ENCODE data around the gene ZNF579. TPM values are rescaled to one million over a fixed set of nuclear protein-coding genes. Genes with fewer than 3 reads are reported as not detected.

Gene ZNF579
- total and polyA plus RNA-seq, 2 donors (not counting 3 experiments of a cell fraction or from before 2014, with no cell fraction given), result 11.6 to 15.7 TPM

DNA sequence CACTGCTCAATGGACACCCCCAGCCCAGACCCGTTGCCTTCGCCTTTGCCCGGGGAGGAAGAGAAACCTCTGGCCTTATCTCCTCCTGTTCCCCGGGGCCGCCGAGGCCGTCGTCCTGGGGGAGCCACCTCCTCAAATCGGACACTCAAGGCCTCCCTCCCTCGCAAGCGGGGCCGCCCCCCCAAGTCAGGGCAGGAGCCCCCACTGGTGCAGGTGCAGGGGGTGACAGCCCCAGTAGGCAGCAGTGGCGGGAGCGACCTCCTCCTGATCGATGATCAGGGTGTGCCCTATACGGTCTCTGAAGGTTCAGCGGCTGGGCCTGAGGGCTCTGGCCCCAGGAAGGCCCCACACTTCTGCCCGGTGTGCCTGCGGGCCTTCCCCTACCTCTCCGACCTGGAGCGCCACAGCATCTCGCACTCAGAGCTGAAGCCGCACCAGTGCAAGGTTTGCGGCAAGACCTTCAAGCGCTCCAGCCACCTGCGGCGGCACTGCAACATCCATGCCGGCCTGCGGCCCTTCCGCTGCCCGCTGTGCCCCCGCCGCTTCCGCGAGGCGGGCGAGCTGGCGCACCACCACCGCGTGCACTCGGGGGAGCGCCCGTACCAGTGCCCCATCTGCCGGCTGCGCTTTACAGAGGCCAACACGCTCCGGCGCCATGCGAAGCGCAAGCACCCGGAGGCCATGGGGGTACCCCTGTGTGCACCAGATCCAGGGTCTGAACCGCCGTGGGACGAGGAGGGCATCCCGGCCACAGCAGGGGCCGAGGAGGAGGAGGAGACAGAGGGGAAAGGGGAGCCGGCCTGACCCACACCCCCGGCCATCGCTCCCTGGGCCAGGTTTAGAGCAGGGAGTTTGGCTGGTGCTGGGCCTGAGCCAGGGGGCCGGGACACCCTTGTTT, 21.7 kb upstream of the ZNF579 start:
- Histone ChIP-seq H3K4me2 (ENCODE audit: insufficient read depth, low read length) (no peak overlapping the region), H3K36me3 (ENCODE audit: control insufficient read depth in 2 of 2, extremely low read depth in 1 of 2, insufficient read depth in 2 of 2, low read length in 2 of 2) (peaks cover 0 to 2% of the 10 kb centered on the region in 2 experiments), H3K79me2 (ENCODE audit: control insufficient read depth, insufficient read depth, low read length) (peaks cover 10% of the 10 kb centered on the region), H3K27me3 (ENCODE audit: control insufficient read depth in 2 of 2, insufficient read depth in 2 of 2, low read length in 2 of 2) (no peaks in the 10 kb centered on the region), H3K9ac (replicated peaks; ENCODE audit: extremely low read depth, insufficient read depth, low read length) (no peak overlapping the region), H3K9me3 (replicated peaks; ENCODE audit: control insufficient read depth, insufficient read depth, low read length) (no peaks in the 10 kb centered on the region), H3K9me1 (replicated peaks; ENCODE audit: control insufficient read depth, extremely low read depth, insufficient read depth, low read length) (no peaks in the 10 kb centered on the region), H3K27ac (ENCODE audit: insufficient read depth, low read depth, low read length) (no peak overlapping the region), H3K4me1 (ENCODE audit: control insufficient read depth, extremely low read depth, insufficient read depth, low read length) (peaks cover 21% of the 10 kb centered on the region), H2AFZ (ENCODE audit: low read depth, low read length) (no peak overlapping the region), H4K20me1 (replicated peaks; ENCODE audit: control insufficient read depth, extremely low read depth, insufficient read depth, low read length) (no peaks in the 10 kb centered on the region), H3K4me3 (replicated peaks in 1 of 3; ENCODE audit: insufficient read depth in 1 of 3, low read depth in 1 of 3, low read length in 3 of 3) (no peak overlapping the region)
- ChIA-PET POLR2A (no interaction called here), CTCF (interaction anchor here (1.2 kb wide), 1 partner anchor 99 kb away, joined by 3 read pairs; no protein-coding TSS in a partner anchor)
- dilution Hi-C loops (cut with MboI; ENCODE audit: extremely low pct_ligation_motif_present, low sequenced_read_pairs) (loop anchor here (10.0 kb wide), 1 partner anchor 88 kb away; no protein-coding TSS in a partner anchor), intact Hi-C loops (cut with micrococcal nuclease) (loop anchor here (10.0 kb wide), 2 partner anchors 218 to 348 kb away; partner anchors contain the start of genes PPP6R1, RPL28 and TMEM238)
- FAIRE-seq, result no peak
- no TSS peak for BruUV-seq (replicated peaks)
- no peak for DNase-seq (ENCODE audit: low read depth, low spot score)
- TF ChIP-seq, protein P1, sequence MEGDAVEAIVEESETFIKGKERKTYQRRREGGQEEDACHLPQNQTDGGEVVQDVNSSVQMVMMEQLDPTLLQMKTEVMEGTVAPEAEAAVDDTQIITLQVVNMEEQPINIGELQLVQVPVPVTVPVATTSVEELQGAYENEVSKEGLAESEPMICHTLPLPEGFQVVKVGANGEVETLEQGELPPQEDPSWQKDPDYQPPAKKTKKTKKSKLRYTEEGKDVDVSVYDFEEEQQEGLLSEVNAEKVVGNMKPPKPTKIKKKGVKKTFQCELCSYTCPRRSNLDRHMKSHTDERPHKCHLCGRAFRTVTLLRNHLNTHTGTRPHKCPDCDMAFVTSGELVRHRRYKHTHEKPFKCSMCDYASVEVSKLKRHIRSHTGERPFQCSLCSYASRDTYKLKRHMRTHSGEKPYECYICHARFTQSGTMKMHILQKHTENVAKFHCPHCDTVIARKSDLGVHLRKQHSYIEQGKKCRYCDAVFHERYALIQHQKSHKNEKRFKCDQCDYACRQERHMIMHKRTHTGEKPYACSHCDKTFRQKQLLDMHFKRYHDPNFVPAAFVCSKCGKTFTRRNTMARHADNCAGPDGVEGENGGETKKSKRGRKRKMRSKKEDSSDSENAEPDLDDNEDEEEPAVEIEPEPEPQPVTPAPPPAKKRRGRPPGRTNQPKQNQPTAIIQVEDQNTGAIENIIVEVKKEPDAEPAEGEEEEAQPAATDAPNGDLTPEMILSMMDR (IDR thresholded peaks at IDR 0.05; ENCODE audit: extremely low read depth in 1 of 2, insufficient read depth in 1 of 2, low read depth in 1 of 2, low read length in 2 of 2), result no peak
- TF ChIP-seq JUN (IDR thresholded peaks at IDR 0.05; ENCODE audit: borderline replicate concordance, insufficient read depth, insufficient read length, low read depth) (no peak), POLR2A (IDR thresholded peaks at IDR 0.05; ENCODE audit: low read depth, low read length) (no peak), FOS (IDR thresholded peaks at IDR 0.05; ENCODE audit: borderline replicate concordance, insufficient read depth, low read length) (no peak), EZH2 (IDR thresholded peaks at IDR 0.05; ENCODE audit: borderline replicate concordance, low read depth, low read length, severe bottlenecking) (no peak), POLR2AphosphoS5 (IDR thresholded peaks at IDR 0.05; ENCODE audit: insufficient read depth, low read depth, low read length) (no peak), GATA2 (IDR thresholded peaks at IDR 0.05; ENCODE audit: insufficient read depth, insufficient read length, low read depth, low read length) (no peak), MYC (IDR thresholded peaks at IDR 0.05; ENCODE audit: low read depth, low read length) (no peak)
- TF ChIP-seq, protein P2, sequence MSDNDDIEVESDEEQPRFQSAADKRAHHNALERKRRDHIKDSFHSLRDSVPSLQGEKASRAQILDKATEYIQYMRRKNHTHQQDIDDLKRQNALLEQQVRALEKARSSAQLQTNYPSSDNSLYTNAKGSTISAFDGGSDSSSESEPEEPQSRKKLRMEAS (IDR thresholded peaks at IDR 0.05; ENCODE audit: insufficient read depth, insufficient read length), result no peak
